Naive thymus-derived CD8-positive, alpha-beta T cell (primary cell): ENCODE measurements around the gene NRBP1. TPM values are rescaled to one million over a fixed set of nuclear protein-coding genes. Genes with fewer than 3 reads are reported as not detected.

Source experiments
- ATAC-seq, 2 donors: fragments of 150-1000 bp; cut with Tn5 transposase in 1 of 2; sonication (Bioruptor Pico), chemical (Tn5 transposase) in 1 of 2; 1 replicate in 1 of 2; 2 replicates in 1 of 2; pipeline ENCODE4 v1.10.0; 2021; ENCODE audit warnings: mild to moderate bottlenecking in 2 of 2, moderate library complexity in 2 of 2
- POLR2A ChIA-PET: fragments of 350-600 bp; sonication (Branson Sonifier 250); formaldehyde crosslinking; loops from one replicate; lab custom pipeline; 2021; ENCODE audit warnings: antibody characterized with exemption; lab: Charles Lee
- DNase-seq, 10 donors: peaks; one replicate each; pipeline versions ENCODE4 v3.0.0 to v3.0.0-alpha.2; 2020 to 2022
- H3K27ac Mint-ChIP-seq, 10 donors: one replicate each; pipeline ENCODE4 v1.8.0; 2020 to 2022; ENCODE audit warnings: mild to moderate bottlenecking in 10 of 10, mixed read lengths in 10 of 10, moderate library complexity in 4 of 10, inconsistent platforms in 1 of 10
- H3K27me3 Mint-ChIP-seq, 5 donors: one replicate each; pipeline ENCODE4 v1.8.0; 2021 to 2022; ENCODE audit warnings: mixed read lengths in 5 of 5
- H3K36me3 Mint-ChIP-seq, 3 donors: one replicate each; pipeline ENCODE4 v1.8.0; 2020 to 2022; ENCODE audit warnings: mixed read lengths in 3 of 3, mild to moderate bottlenecking in 2 of 3, inconsistent platforms in 1 of 3
- H3K4me1 Mint-ChIP-seq, 4 donors: one replicate each; pipeline ENCODE4 v1.8.0; 2021 to 2022; ENCODE audit warnings: mixed read lengths in 4 of 4
- H3K4me3 Mint-ChIP-seq, 10 donors: one replicate each; pipeline ENCODE4 v1.8.0; 2020 to 2022; ENCODE audit warnings: mild to moderate bottlenecking in 10 of 10, mixed read lengths in 10 of 10, moderate library complexity in 6 of 10, inconsistent platforms in 1 of 10
- H3K9me3 Mint-ChIP-seq, 9 donors: one replicate each; pipeline ENCODE4 v1.8.0; 2020 to 2022; ENCODE audit warnings: mixed read lengths in 9 of 9, mild to moderate bottlenecking in 3 of 9, inconsistent platforms in 1 of 9, moderate library complexity in 1 of 9
- polyA plus RNA-seq, 3 donors: library from polyadenylated mRNA; unstranded; fragments of 300-500 nt; fragmentation: Illumina TruSeq; gene quantifications; one replicate each; pipeline ENCODE4 v1.2.3, GENCODE V29; 2021
- total RNA-seq, 8 experiments: library from RNA in 2 of 8; stranded (reverse) in 2 of 8; gene quantifications; one replicate each; pipeline ENCODE4 v1.2.3 and lab custom pipeline; 2021 to 2026

The NRBP1 gene
- total and polyA plus RNA-seq, 5 experiments from 2014 or later, result 73.4 to 118 (median 107) TPM

- ATAC-seq, result no peak
- POLR2A ChIA-PET, result interaction anchor here (0.7 to 3.7 kb wide), 18 partner anchors 8 to 236 kb away, joined by 3 to 58 read pairs (median 6); partner anchors contain the start of genes EIF2B4, GTF3C2, IFT172 and PPM1G
- peaks cover 18 to 41% (median 39%) of the 10 kb centered on the region in 4 donors for H3K4me1 Mint-ChIP-seq
- peak overlapping the region; percentile 94 to 99 (median 98) for H3K27ac Mint-ChIP-seq
- peaks cover 0 to 9% (median 0%) of the 10 kb centered on the region in 3 donors for H3K36me3 Mint-ChIP-seq
- H3K9me3 Mint-ChIP-seq, result no peaks in the 10 kb centered on the region
- peak overlapping the region; percentile 95 to 100 (median 98) for H3K4me3 Mint-ChIP-seq
- H3K27me3 Mint-ChIP-seq, result no peaks in the 10 kb centered on the region
- DNase-seq, result no peak
These were observed 593 bp upstream of the NRBP1 start for GRCh38 chr2:27427863-27428212.

- H3K4me1 Mint-ChIP-seq, result peaks cover 26 to 50% (median 48%) of the 10 kb centered on the region in 4 donors
- peak in 6 of 10 donors; percentile 41 to 77 (median 60) for DNase-seq
- no peaks in the 10 kb centered on the region for H3K27me3 Mint-ChIP-seq
- peak overlapping the region; percentile 94 to 100 (median 96) for H3K4me3 Mint-ChIP-seq
- H3K27ac Mint-ChIP-seq, result peak overlapping the region; percentile 90 to 99 (median 96)
- ATAC-seq, result peak; percentile 49 to 65
- H3K36me3 Mint-ChIP-seq, result peaks cover 0 to 21% (median 7%) of the 10 kb centered on the region in 3 donors
- H3K9me3 Mint-ChIP-seq, result no peaks in the 10 kb centered on the region
- POLR2A ChIA-PET, result interaction anchor here (0.5 to 3.7 kb wide), 20 partner anchors 10 to 377 kb away, joined by 3 to 58 read pairs (median 5); partner anchors contain the start of genes AGBL5, EIF2B4, GTF3C2 and IFT172
These were observed 629 bp downstream of the NRBP1 start for GRCh38 chr2:27428978-27429541.

DNA sequence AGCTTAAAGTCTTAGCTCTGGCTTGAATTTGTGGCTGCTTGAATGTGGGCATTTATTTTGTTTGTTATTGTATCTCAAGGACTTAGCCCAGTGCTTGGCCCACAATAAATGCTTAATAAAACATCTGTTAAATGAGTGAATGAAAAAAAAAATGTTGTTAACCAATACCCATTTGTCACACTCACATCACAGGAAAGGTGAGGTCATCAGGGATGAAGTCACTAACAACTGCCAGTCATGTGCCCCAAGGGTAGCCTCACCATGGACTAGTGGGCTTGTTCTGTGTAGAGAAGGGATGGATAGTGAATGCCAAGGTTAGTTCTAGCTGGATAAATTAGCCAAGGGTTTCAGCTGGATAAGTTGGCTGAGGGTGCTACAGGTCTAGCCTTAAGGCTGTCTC is 3.0 kb downstream of the NRBP1 start:
- DNase-seq (no peak), ATAC-seq (no peak)
- peak overlapping the region in 9 of 10 donors; percentile 23 to 94 (median 63) for H3K4me3 Mint-ChIP-seq
- no peaks in the 10 kb centered on the region for H3K27me3 Mint-ChIP-seq
- no peaks in the 10 kb centered on the region for H3K9me3 Mint-ChIP-seq
- H3K4me1 Mint-ChIP-seq, result peaks cover 26 to 62% (median 50%) of the 10 kb centered on the region in 4 donors
- peak overlapping the region in 9 of 10 donors; percentile 14 to 96 (median 79) for H3K27ac Mint-ChIP-seq
- POLR2A ChIA-PET, result interaction anchor here (0.6 to 1.8 kb wide), 4 partner anchors 8 to 232 kb away, joined by 4 to 6 read pairs (median 5); partner anchors contain the start of genes EIF2B4, PPM1G, SLC4A1AP and SNX17
- peaks cover 4 to 44% (median 21%) of the 10 kb centered on the region in 3 donors for H3K36me3 Mint-ChIP-seq

- DNase-seq (no peak), ATAC-seq (no peak)
- POLR2A ChIA-PET, result interaction anchor here (1.1 kb wide), 1 partner anchor 13 kb away, joined by 3 read pairs; no protein-coding TSS in a partner anchor
- Mint-ChIP-seq H3K4me3 (no peak overlapping the region), H3K36me3 (peaks cover 4 to 86% (median 37%) of the 10 kb centered on the region in 3 donors), H3K9me3 (no peaks in the 10 kb centered on the region), H3K4me1 (peaks cover 15 to 36% (median 26%) of the 10 kb centered on the region in 4 donors), H3K27ac (peak overlapping the region in 4 of 10 donors; percentile 51 to 77 (median 64)), H3K27me3 (no peaks in the 10 kb centered on the region)
These were observed 7.2 kb downstream of the NRBP1 start for GRCh38 chr2:27435628-27436027.

- DNase-seq, result no peak
- peaks cover 0 to 7% (median 6%) of the 10 kb centered on the region in 4 donors for H3K4me1 Mint-ChIP-seq
- POLR2A ChIA-PET, result interaction anchor here (1.5 kb wide), 1 partner anchor 9 kb away, joined by 3 read pairs; no protein-coding TSS in a partner anchor
- H3K36me3 Mint-ChIP-seq, result peaks cover 0 to 67% (median 32%) of the 10 kb centered on the region in 3 donors
- ATAC-seq, result no peak
- H3K27ac Mint-ChIP-seq, result peak overlapping the region in 4 of 10 donors; percentile 14 to 82 (median 42)
- no peak overlapping the region for H3K4me3 Mint-ChIP-seq
- H3K27me3 Mint-ChIP-seq, result no peaks in the 10 kb centered on the region
- H3K9me3 Mint-ChIP-seq, result no peaks in the 10 kb centered on the region
These were observed 12.9 kb downstream of the NRBP1 start for GRCh38 chr2:27441226-27441926.

GRCh38 chr2:27441958-27442919 is 13.8 kb downstream of the NRBP1 start, which contains the start of gene KRTCAP3:
TSS of gene KRTCAP3 (plus strand) at chr2:27442381. CDS start at chr2:27442413, 32 bp downstream.
- H3K9me3 Mint-ChIP-seq, result no peaks in the 10 kb centered on the region
- peak within 1 kb of the TSS in 9 of 10 donors; percentile 3 to 93 (median 55) for H3K27ac Mint-ChIP-seq
- H3K4me1 Mint-ChIP-seq, result peaks cover 0 to 7% (median 6%) of the 10 kb centered on the region in 4 donors
- H3K27me3 Mint-ChIP-seq, result no peaks in the 10 kb centered on the region
- peaks cover 0 to 61% (median 30%) of the 10 kb centered on the region in 3 donors for H3K36me3 Mint-ChIP-seq
- ATAC-seq (peak; percentile 43 to 82), DNase-seq (peak in 8 of 10 donors; percentile 16 to 79 (median 40))
- H3K4me3 Mint-ChIP-seq, result peak within 1 kb of the TSS in 2 of 10 donors; percentile 48
- POLR2A ChIA-PET, result interaction anchor here (1.5 kb wide), 1 partner anchor 10 kb away, joined by 3 read pairs; no protein-coding TSS in a partner anchor

DNA sequence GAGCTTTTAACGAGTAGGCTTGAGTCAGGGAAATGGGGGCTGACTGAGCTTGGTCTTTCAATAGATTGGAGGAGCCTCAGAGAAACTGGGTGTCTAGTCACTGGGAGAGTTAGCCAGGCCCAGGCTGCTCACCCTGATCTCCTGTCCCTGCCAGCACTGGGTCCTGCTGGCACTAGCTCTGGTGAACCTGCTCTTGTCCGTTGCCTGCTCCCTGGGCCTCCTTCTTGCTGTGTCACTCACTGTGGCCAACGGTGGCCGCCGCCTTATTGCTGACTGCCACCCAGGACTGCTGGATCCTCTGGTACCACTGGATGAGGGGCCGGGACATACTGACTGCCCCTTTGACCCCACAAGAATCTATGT is 14.5 kb downstream of the NRBP1 start:
- DNase-seq (no peak), ATAC-seq (peak; percentile 15 to 31)
- Mint-ChIP-seq H3K4me1 (peaks cover 0 to 7% (median 6%) of the 10 kb centered on the region in 4 donors), H3K4me3 (peak overlapping the region in 2 of 10 donors; percentile 16 to 38), H3K27ac (peak overlapping the region in 8 of 10 donors; percentile 3 to 93 (median 46)), H3K27me3 (no peaks in the 10 kb centered on the region), H3K9me3 (no peaks in the 10 kb centered on the region), H3K36me3 (peaks cover 0 to 60% (median 27%) of the 10 kb centered on the region in 3 donors)
- POLR2A ChIA-PET, result no interaction called here

- POLR2A ChIA-PET, result interaction anchor here (1.1 to 1.3 kb wide), 2 partner anchors 16 to 35 kb away, joined by 3 to 4 read pairs; partner anchors contain the start of gene NRBP1
- no peaks in the 10 kb centered on the region for H3K9me3 Mint-ChIP-seq
- peaks cover 0 to 7% (median 5%) of the 10 kb centered on the region in 4 donors for H3K4me1 Mint-ChIP-seq
- peak overlapping the region in 4 of 10 donors; percentile 28 to 79 (median 50) for H3K27ac Mint-ChIP-seq
- H3K4me3 Mint-ChIP-seq, result no peak overlapping the region
- H3K27me3 Mint-ChIP-seq, result no peaks in the 10 kb centered on the region
- DNase-seq (no peak), ATAC-seq (no peak)
- H3K36me3 Mint-ChIP-seq, result peaks cover 0 to 53% (median 25%) of the 10 kb centered on the region in 3 donors
These were observed 16.7 kb downstream of the NRBP1 start for GRCh38 chr2:27445155-27445554.

DNA sequence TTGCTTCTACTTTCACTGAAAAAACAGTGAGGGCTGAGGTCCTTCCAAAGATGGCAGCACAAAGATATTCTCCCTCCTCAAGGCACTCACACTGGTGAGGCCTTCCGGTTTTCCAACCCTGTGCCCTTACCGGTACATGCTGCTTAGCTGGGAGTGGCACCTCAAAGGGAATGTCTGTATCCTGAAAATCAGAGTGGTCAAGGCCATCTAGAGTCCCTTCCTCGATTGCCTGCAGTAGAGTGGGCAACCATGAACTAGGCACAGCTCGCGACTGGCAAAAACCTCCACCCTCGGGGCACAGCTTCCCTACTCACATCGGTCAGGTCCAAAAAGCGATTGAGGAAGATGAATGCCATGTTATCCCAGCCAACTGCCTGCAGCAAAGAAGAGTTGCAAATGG is 17.2 kb downstream of the NRBP1 start:
- Mint-ChIP-seq H3K27ac (peak overlapping the region in 4 of 10 donors; percentile 44 to 79 (median 62)), H3K27me3 (no peaks in the 10 kb centered on the region), H3K4me1 (peaks cover 0 to 7% (median 4%) of the 10 kb centered on the region in 4 donors), H3K9me3 (no peaks in the 10 kb centered on the region), H3K36me3 (peaks cover 0 to 49% (median 21%) of the 10 kb centered on the region in 3 donors), H3K4me3 (no peak overlapping the region)
- no peak for ATAC-seq
- DNase-seq, result no peak
- POLR2A ChIA-PET, result interaction anchor here (1.1 to 1.3 kb wide), 2 partner anchors 17 to 36 kb away, joined by 3 to 4 read pairs; partner anchors contain the start of gene NRBP1

DNA sequence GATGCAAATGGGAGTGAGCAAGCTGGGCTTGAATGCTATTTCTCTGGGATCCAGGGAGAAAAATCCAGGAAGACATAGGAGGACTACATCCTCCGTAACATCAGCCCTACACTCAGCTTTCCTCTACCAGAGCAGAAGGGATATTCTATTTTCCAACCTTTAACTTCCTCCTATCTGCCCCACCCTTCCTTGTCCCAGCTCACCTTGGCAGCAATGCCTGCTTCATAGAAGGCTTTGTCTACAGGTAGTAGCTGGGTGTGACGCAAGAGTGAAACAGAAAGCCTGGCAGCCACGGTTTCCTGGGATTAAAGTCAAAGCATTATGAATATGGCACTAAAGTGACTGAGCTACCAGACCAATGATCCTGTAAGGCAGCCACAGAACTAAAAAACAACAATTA is 17.6 kb downstream of the NRBP1 start:
- POLR2A ChIA-PET, result interaction anchor here (1.1 to 1.3 kb wide), 2 partner anchors 17 to 36 kb away, joined by 3 to 4 read pairs; partner anchors contain the start of gene NRBP1
- DNase-seq, result no peak
- Mint-ChIP-seq H3K36me3 (peaks cover 0 to 45% (median 18%) of the 10 kb centered on the region in 3 donors), H3K27me3 (no peaks in the 10 kb centered on the region), H3K4me3 (no peak overlapping the region), H3K9me3 (no peaks in the 10 kb centered on the region), H3K27ac (peak overlapping the region in 4 of 10 donors; percentile 35 to 79 (median 48)), H3K4me1 (peaks cover 0 to 7% (median 4%) of the 10 kb centered on the region in 4 donors)
- peak in 1 of 2 donors; percentile 29 for ATAC-seq

DNA sequence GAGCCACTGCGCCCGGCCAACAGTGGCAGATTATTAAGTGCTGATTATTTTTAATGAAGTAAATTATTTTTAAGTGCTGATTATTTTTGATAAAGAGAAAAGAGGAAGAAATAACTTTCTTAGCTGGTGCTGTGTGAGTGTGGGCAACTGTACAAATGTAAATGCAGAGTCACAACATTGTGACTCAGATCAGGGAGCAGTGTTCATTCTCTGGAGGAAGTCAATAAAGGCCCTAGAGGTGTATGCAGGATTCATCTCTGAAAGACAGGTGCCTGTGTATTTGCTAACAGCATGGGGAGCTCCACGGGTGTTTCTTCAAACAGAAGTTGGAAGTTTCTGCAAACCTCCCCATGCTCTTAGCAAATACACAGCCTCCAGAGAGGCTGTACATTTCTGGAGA is 19.9 kb downstream of the NRBP1 start:
- H3K4me3 Mint-ChIP-seq, result no peak overlapping the region
- DNase-seq (no peak), ATAC-seq (no peak)
- POLR2A ChIA-PET, result interaction anchor here (0.7 to 1.1 kb wide), 2 partner anchors 12 to 19 kb away, joined by 3 read pairs; no protein-coding TSS in a partner anchor
- no peaks in the 10 kb centered on the region for H3K27me3 Mint-ChIP-seq
- peaks cover 0 to 7% (median 0%) of the 10 kb centered on the region in 4 donors for H3K4me1 Mint-ChIP-seq
- peaks cover 0 to 37% (median 6%) of the 10 kb centered on the region in 3 donors for H3K36me3 Mint-ChIP-seq
- no peaks in the 10 kb centered on the region for H3K9me3 Mint-ChIP-seq
- peak overlapping the region in 4 of 10 donors; percentile 14 to 50 (median 40) for H3K27ac Mint-ChIP-seq
